Caco-2 (cell line): ENCODE results near the gene PLCG1. TPM values are rescaled to one million over a fixed set of nuclear protein-coding genes. Genes with fewer than 3 reads are reported as not detected.

ENCODE experiments used
- BruUV-seq: library from RNA; stranded (reverse); fragments of 400-500 nt; replicated peaks from 2 replicates; lab custom pipeline; 2021; lab: Mats Ljungman, UMichigan
- CTCF ChIA-PET: fragments of 300-600 bp; sonication (Branson Sonifier 250); formaldehyde crosslinking; loops from one replicate; lab custom pipeline; 2022; ENCODE audit warnings: antibody characterized with exemption; lab: Charles Lee
- POLR2A ChIA-PET: fragments of 300-600 bp; sonication (Branson Sonifier 250); formaldehyde crosslinking; loops from one replicate; lab custom pipeline; 2022; ENCODE audit warnings: antibody characterized with exemption; lab: Charles Lee
- DNase-seq, 2 experiments: peaks; one replicate each; pipeline versions ENCODE4 v3.0.0 to v3.0.0-alpha.2; 2020 to 2022
- H3K27me3 ChIP-seq: replicated peaks from 2 replicates; pipeline ENCODE4 v1.6.0; 2011; ENCODE audit warnings: low read length; ENCODE audit not compliant: control insufficient read depth, insufficient read depth
- H3K36me3 ChIP-seq: 2 replicates; pipeline ENCODE4 v1.5.1; 2011; ENCODE audit warnings: low read length; ENCODE audit not compliant: control insufficient read depth, insufficient read depth
- H3K4me1 ChIP-seq: fragments of 250-450 bp; sonication (Bioruptor Pico); 2 replicates; pipeline ENCODE4 v1.5.1; 2020; ENCODE audit warnings: mild to moderate bottlenecking
- H3K4me3 ChIP-seq: 2 replicates; pipeline ENCODE4 v1.5.1; 2011; ENCODE audit warnings: low read depth, mild to moderate bottlenecking, control low read depth, low read length
- H3K9me3 ChIP-seq: fragments of 250-450 bp; sonication (Bioruptor Pico); 2 replicates; pipeline ENCODE4 v1.5.1; 2020; ENCODE audit warnings: mild to moderate bottlenecking, moderate library complexity
- H3K27ac Mint-ChIP-seq: one replicate; pipeline ENCODE4 v1.8.0; 2022; ENCODE audit warnings: mixed read lengths; ENCODE audit not compliant: unreplicated experiment
- H3K27me3 Mint-ChIP-seq: one replicate; pipeline ENCODE4 v1.8.0; 2022; ENCODE audit warnings: mixed read lengths; ENCODE audit not compliant: insufficient read depth, unreplicated experiment
- H3K36me3 Mint-ChIP-seq: one replicate; pipeline ENCODE4 v1.8.0; 2022; ENCODE audit warnings: mild to moderate bottlenecking, mixed read lengths; ENCODE audit not compliant: insufficient read depth, unreplicated experiment
- H3K4me1 Mint-ChIP-seq: one replicate; pipeline ENCODE4 v1.8.0; 2022; ENCODE audit warnings: low read depth, mixed read lengths; ENCODE audit not compliant: unreplicated experiment
- H3K4me3 Mint-ChIP-seq: one replicate; pipeline ENCODE4 v1.8.0; 2022; ENCODE audit warnings: mild to moderate bottlenecking, moderate library complexity, mixed read lengths; ENCODE audit not compliant: unreplicated experiment
- H3K9me3 Mint-ChIP-seq: one replicate; pipeline ENCODE4 v1.8.0; 2022; ENCODE audit warnings: mixed read lengths; ENCODE audit not compliant: unreplicated experiment
- CTCF ChIP-seq, 2 experiments: fragments of 200-600 bp in 1 of 2; IDR thresholded peaks; 1 replicate in 1 of 2; 2 replicates in 1 of 2; pipeline versions ENCODE4 v1.5.1 to v1.8.0; 2011 to 2022; ENCODE audit warnings: antibody characterized with exemption in 1 of 2, control low read depth in 1 of 2, inconsistent platforms in 1 of 2, low read depth in 1 of 2, low read length in 1 of 2, mild to moderate bottlenecking in 1 of 2, moderate library complexity in 1 of 2; ENCODE audit not compliant: insufficient read depth in 1 of 2, severe bottlenecking in 1 of 2, unreplicated experiment in 1 of 2
- intact Hi-C: fragments of 100-400 bp; cut with micrococcal nuclease; formaldehyde crosslinking; loops from one replicate; pipeline ENCODE4 v1.10.0; 2022; ENCODE audit not compliant: unreplicated experiment
- total RNA-seq: library from RNA; stranded (reverse); gene quantifications from 2 replicates; pipeline ENCODE4 v1.2.3, GENCODE V29; 2022

Gene PLCG1
- total RNA-seq, 1 experiment from 2014 or later, result 196 TPM

GRCh38 chr20:41098703-41099250, 38.6 kb upstream of the PLCG1 start:
- Mint-ChIP-seq H3K4me1 (no peaks in the 10 kb centered on the region), H3K9me3 (no peaks in the 10 kb centered on the region), H3K4me3 (no peak overlapping the region), H3K27ac (no peak overlapping the region), H3K27me3 (no peaks in the 10 kb centered on the region), H3K36me3 (peaks cover 85% of the 10 kb centered on the region)
- TF ChIP-seq CTCF (IDR thresholded peaks at IDR 0.05; ENCODE audit: insufficient read depth in 1 of 2, low read depth in 1 of 2, low read length in 1 of 2, severe bottlenecking in 1 of 2, unreplicated experiment in 1 of 2), result no peak
- Histone ChIP-seq H3K4me3 (no peak overlapping the region), H3K27me3 (no peaks in the 10 kb centered on the region), H3K4me1 (no peaks in the 10 kb centered on the region), H3K36me3 (peaks cover 21% of the 10 kb centered on the region), H3K9me3 (no peaks in the 10 kb centered on the region)
- no peak for DNase-seq
- intact Hi-C loops, result no loop called here
- CTCF ChIA-PET, result interaction anchor here (0.5 kb wide), 1 partner anchor 242 kb away, joined by 4 read pairs; no protein-coding TSS in a partner anchor
- POLR2A ChIA-PET, result no interaction called here
- no TSS peak for BruUV-seq

- H3K4me1 ChIP-seq, result no peaks in the 10 kb centered on the region
- no peak for DNase-seq
- no peak overlapping the region for H3K4me3 ChIP-seq
- TF ChIP-seq CTCF (IDR thresholded peaks at IDR 0.05; ENCODE audit: insufficient read depth in 1 of 2, low read depth in 1 of 2, low read length in 1 of 2, severe bottlenecking in 1 of 2, unreplicated experiment in 1 of 2), result no peak
- peaks cover 21% of the 10 kb centered on the region for H3K36me3 ChIP-seq
- ChIA-PET POLR2A (no interaction called here), CTCF (no interaction called here)
- H3K4me1 Mint-ChIP-seq, result no peaks in the 10 kb centered on the region
- intact Hi-C loops, result no loop called here
- H3K9me3 Mint-ChIP-seq, result no peaks in the 10 kb centered on the region
- no peaks in the 10 kb centered on the region for H3K9me3 ChIP-seq
- H3K27ac Mint-ChIP-seq, result no peak overlapping the region
- peaks cover 87% of the 10 kb centered on the region for H3K36me3 Mint-ChIP-seq
- no TSS peak for BruUV-seq
- no peak overlapping the region for H3K4me3 Mint-ChIP-seq
- no peaks in the 10 kb centered on the region for H3K27me3 ChIP-seq
- H3K27me3 Mint-ChIP-seq, result no peaks in the 10 kb centered on the region
Measured at GRCh38 chr20:41100001-41100480, 37.3 kb upstream of the PLCG1 start.

GRCh38 chr20:41101660-41102059, 35.7 kb upstream of the PLCG1 start:
- ChIA-PET POLR2A (no interaction called here), CTCF (no interaction called here)
- H3K27ac Mint-ChIP-seq, result no peak overlapping the region
- Histone ChIP-seq H3K4me3 (no peak overlapping the region), H3K4me1 (no peaks in the 10 kb centered on the region), H3K27me3 (no peaks in the 10 kb centered on the region), H3K9me3 (no peaks in the 10 kb centered on the region), H3K36me3 (peaks cover 18% of the 10 kb centered on the region)
- no peaks in the 10 kb centered on the region for H3K4me1 Mint-ChIP-seq
- no peak overlapping the region for H3K4me3 Mint-ChIP-seq
- no peaks in the 10 kb centered on the region for H3K27me3 Mint-ChIP-seq
- TF ChIP-seq CTCF (IDR thresholded peaks at IDR 0.05; ENCODE audit: insufficient read depth in 1 of 2, low read depth in 1 of 2, low read length in 1 of 2, severe bottlenecking in 1 of 2, unreplicated experiment in 1 of 2), result no peak
- no peaks in the 10 kb centered on the region for H3K9me3 Mint-ChIP-seq
- BruUV-seq, result no TSS peak
- intact Hi-C loops, result no loop called here
- H3K36me3 Mint-ChIP-seq, result peaks cover 79% of the 10 kb centered on the region
- no peak for DNase-seq
